Mesodermal cell (in vitro differentiated cells): ENCODE measurements around the gene NFATC2IP.
"Not testable (repeated sequence)": the region's sequence is repeated elsewhere in the genome, so short reads cannot be mapped to it uniquely, and the experiment has no call there.

Source experiments
- H3K27ac ChIP-seq: 2 replicates; pipeline ENCODE4 v1.7.0; 2013; ENCODE audit warnings: mild to moderate bottlenecking, low read depth, low read length, moderate library complexity; ENCODE audit not compliant: severe bottlenecking
- H3K36me3 ChIP-seq: 2 replicates; pipeline ENCODE4 v1.7.1; 2013; ENCODE audit warnings: mild to moderate bottlenecking, low read length, moderate library complexity; ENCODE audit not compliant: control insufficient read depth, insufficient read depth
- H3K4me1 ChIP-seq: one replicate; pipeline ENCODE4 v1.7.1; 2013; ENCODE audit warnings: mild to moderate bottlenecking, low read length; ENCODE audit not compliant: insufficient read depth, control insufficient read depth, poor library complexity, severe bottlenecking
- H3K4me3 ChIP-seq: 2 replicates; pipeline ENCODE4 v1.7.0; 2013; ENCODE audit warnings: low read length, control low read depth, mild to moderate bottlenecking; ENCODE audit not compliant: insufficient read depth, poor library complexity, severe bottlenecking; ENCODE audit errors: extremely low read depth
- H3K9me3 ChIP-seq: 2 replicates; pipeline ENCODE4 v1.7.1; 2013; ENCODE audit warnings: mild to moderate bottlenecking, low read length, moderate library complexity; ENCODE audit not compliant: control insufficient read depth
- WGBS, 2 experiments: methylation state at CpG; one replicate each; pipeline ENCODE4 v1.1.5; 2013; ENCODE audit warnings: missing lambda C conversion rate in 2 of 2; ENCODE audit not compliant: insufficient coverage in 2 of 2; 5-methylcytosine and 5-hydroxymethylcytosine counted together

The NFATC2IP gene

DNA sequence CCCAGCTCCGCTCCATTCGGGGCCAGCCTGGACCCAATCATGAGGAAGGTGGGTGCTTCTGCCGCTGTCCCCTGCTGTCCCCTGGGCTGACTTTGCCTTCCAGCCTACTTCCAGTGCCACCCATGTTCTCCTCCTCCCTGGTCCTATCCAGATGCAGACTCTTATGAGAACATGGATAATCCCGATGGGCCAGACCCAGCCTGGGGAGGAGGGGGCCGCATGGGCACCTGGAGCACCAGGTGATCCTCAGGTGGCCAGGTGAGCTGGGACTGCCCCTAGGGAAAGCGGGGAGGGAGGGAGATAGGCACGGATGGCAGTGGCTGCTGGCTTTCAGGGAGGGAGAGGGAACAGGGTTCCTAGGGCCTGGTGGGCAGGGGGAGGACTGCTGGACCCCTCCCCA lies 12.0 kb upstream of the NFATC2IP start:
- no peaks in the 10 kb centered on the region for H3K9me3 ChIP-seq
- H3K4me1 ChIP-seq: no peaks in the 10 kb centered on the region
- H3K36me3 ChIP-seq: no peaks in the 10 kb centered on the region
- WGBS, 2 experiments: 77 to 97% methylated on average over 3 to 7 of the region's 7 CpGs
- no peak overlapping the region for H3K4me3 ChIP-seq
- no peak overlapping the region for H3K27ac ChIP-seq

DNA sequence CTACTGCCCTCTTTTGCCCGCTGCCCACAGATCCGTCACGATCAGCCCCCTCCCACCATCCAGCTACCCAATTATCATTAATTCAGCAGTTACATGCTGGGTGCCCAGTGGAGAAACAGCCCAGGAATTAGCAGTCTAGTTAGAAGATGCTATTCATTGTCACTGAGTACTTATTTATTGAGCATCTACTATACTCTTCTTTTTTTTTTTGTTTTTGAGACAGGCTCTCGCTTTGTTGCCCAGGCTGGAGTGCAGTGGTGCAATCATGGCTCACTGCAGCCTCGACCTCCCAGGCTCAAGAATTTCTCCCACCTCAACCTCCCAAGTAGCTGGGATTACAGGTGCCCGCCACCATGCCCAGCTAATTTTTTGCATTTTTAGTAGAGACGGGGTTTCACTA lies 10.9 kb upstream of the NFATC2IP start:
- WGBS, 2 experiments: 86 to 91% methylated on average over 4 to 7 of the region's 7 CpGs
- H3K4me1 ChIP-seq, H3K27ac ChIP-seq, H3K36me3 ChIP-seq, H3K9me3 ChIP-seq, H3K4me3 ChIP-seq: not testable (repeated sequence)

DNA sequence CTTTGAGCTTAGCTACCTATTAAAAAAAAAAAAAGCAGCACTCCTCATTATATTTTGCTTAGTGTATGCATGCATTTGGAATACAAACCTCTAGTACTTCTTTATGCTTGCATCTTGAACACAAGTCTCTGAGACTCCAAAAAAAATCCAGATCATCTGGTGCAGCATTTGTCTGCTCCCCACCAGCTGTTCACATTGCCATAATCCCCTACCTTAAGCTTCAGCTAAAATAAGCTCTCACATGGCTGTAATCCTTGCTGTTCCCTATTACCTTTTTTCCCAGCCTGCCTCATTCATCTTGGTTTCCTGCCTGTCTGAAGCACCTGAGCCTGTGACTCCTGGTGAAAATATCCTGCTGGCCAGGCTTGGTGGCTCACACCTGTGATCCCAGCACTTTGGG lies 7.5 kb upstream of the NFATC2IP start:
- Histone ChIP-seq H3K4me1 (no peaks in the 10 kb centered on the region), H3K4me3 (no peak overlapping the region), H3K9me3 (no peaks in the 10 kb centered on the region), H3K36me3 (no peaks in the 10 kb centered on the region), H3K27ac (no peak overlapping the region)

DNA sequence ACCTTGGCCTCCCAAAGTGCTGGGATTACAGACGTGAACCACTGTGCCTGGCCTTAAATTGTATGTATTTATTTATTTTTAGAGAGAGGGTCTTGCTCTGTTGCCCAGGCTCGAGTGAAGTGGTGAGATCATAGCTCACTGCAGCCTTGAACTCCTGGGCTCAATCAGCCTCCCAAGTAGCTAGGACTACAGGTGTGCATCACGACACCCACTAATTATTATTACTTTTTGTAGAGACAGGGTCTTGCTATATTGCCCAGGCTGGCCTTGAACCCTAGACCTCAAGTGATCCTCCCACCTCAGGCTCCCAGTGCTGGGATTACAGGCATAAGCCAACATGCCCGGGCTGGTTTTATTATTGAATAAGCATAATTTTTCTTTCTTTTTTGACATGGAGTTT lies 4.1 kb upstream of the NFATC2IP start:
- H3K9me3 ChIP-seq: no peaks in the 10 kb centered on the region
- no peak overlapping the region for H3K27ac ChIP-seq
- 83 to 86% methylated on average over 2 of the region's 4 CpGs for WGBS, 2 experiments
- H3K4me3 ChIP-seq: no peak overlapping the region
- no peaks in the 10 kb centered on the region for H3K36me3 ChIP-seq
- no peaks in the 10 kb centered on the region for H3K4me1 ChIP-seq

DNA sequence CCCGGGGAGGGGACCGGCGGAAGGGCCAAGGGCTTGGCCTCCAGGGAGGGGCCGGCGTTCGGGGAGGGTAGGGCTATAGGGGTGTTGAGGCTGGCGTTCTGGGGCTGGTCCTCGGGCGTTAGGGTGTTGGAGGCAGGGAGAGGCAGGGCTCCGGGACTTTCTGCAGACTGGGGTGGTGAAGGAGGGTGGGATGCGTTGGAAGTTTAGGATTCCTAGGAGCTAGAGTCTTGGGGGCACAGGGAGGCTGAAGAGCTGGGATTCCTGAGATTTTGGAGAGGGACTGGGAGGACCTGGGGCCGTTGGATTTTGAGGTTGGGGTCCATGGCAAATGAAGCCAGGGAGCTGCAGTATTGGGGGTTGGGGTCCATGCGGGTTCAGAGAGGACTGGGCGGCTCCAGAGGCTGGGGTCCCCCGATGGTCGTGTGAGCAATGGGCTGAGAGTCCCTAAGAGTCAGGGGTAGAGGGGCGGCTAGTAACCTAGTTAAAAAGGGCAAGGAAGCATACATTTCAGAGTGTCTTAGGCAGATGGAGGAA lies 740 bp downstream of the NFATC2IP start:
- H3K4me1 ChIP-seq: no peaks in the 10 kb centered on the region
- peaks cover 45% of the 10 kb centered on the region for H3K36me3 ChIP-seq
- WGBS, 2 experiments: 3 to 7% methylated on average over 9 to 17 of the region's 17 CpGs
- H3K9me3 ChIP-seq: no peaks in the 10 kb centered on the region
- H3K4me3 ChIP-seq: peak overlapping the region; percentile 96
- no peak overlapping the region for H3K27ac ChIP-seq

DNA sequence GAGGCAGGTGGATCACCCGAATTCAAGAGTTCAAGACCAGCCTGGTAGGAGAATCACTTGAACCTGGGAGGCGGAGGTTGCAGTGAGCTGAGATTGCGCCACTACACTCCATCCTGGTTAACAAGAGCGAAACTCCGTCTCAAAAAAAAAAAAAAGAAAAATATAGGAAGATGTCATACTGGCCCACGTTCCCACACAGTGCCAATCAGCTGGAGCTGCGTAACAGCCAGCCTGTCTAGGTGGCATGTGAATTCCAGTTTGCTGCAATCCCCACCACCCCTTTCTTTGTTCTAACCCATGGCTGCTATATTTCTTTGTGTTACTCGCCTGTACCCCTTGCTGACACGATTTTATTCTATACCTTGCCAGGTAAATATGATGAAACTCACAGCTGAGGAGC lies 7.5 kb downstream of the NFATC2IP start:
- WGBS, 2 experiments: 95 to 98% methylated on average over 4 to 7 of the region's 9 CpGs
- Histone ChIP-seq H3K27ac (no peak overlapping the region), H3K4me1 (no peaks in the 10 kb centered on the region), H3K4me3 (no peak overlapping the region), H3K36me3 (peaks cover 92% of the 10 kb centered on the region), H3K9me3 (no peaks in the 10 kb centered on the region)

DNA sequence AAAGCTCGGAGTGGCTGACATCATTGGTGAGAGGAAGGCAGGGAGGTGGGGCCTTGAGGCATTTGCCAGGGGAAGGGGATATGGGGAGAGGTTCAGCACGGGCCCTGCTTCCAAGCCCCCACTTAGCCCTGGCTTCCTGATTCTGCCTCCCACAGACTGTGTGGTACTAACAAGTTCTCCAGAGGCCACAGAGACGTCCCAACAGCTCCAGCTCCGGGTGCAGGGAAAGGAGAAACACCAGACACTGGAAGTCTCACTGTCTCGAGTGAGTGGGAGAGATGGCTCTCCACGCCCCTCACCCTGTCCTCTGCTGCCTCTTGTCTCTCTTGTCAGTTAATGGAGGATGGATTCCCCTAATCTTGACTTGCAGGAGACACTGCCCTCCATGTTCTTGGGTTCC lies 8.1 kb downstream of the NFATC2IP start:
- H3K4me1 ChIP-seq: no peaks in the 10 kb centered on the region
- peaks cover 92% of the 10 kb centered on the region for H3K36me3 ChIP-seq
- H3K9me3 ChIP-seq: no peaks in the 10 kb centered on the region
- no peak overlapping the region for H3K27ac ChIP-seq
- WGBS, 2 experiments: 92 to 95% methylated on average over 4 to 5 of the region's 6 CpGs
- H3K4me3 ChIP-seq: no peak overlapping the region

DNA sequence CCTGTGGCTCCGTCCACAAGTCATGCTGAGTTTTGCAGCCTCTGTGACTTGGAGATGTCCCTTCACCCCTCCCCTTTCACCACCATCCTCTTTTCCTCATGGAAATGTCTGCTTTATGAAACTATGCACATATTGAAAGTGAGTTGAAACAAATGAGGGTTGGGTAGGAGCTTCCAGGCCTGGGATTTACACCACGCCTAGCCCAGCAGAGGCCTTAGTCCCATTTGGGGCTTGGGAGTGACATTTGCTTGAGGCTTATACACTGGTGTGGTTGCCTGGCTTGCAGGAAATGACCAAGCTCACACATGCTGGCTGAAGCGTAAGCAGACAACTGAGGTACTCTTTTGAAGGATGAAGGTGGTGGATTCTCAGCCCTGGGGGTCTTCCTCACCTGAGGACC lies 13.3 kb downstream of the NFATC2IP start:
- no peaks in the 10 kb centered on the region for H3K9me3 ChIP-seq
- H3K36me3 ChIP-seq: peaks cover 57% of the 10 kb centered on the region
- WGBS, 2 experiments: 100% methylated on average over 1 of the region's 3 CpGs

DNA sequence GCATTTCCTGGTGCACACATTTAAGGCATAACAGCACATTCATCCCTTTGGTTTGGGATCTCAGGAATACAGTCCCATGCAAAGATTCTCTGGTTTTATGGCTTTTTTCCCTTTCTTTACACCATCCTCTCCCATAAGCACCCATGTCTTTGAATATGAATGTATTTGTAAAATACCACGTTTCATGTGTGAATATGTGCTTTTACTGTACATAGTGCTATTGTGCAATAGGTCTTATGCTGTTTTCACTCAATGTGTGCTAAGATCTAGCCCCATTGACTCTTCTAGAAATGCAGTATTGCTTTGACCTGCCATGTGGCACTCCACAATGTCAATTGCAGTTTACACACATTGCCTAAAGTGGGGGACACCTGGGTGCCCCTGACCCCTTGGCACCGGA lies 13.8 kb downstream of the NFATC2IP start:
- H3K9me3 ChIP-seq: no peaks in the 10 kb centered on the region
- H3K27ac ChIP-seq: no peak overlapping the region
- H3K36me3 ChIP-seq: peaks cover 52% of the 10 kb centered on the region
- no peak overlapping the region for H3K4me3 ChIP-seq
- WGBS, 2 experiments: 100% methylated on average over 1 to 2 of the region's 2 CpGs
- no peaks in the 10 kb centered on the region for H3K4me1 ChIP-seq

More for the DNA sequence above, 13.3 kb downstream of the NFATC2IP start:
- Histone ChIP-seq H3K27ac (no peak overlapping the region), H3K4me3 (no peak overlapping the region), H3K4me1 (no peaks in the 10 kb centered on the region)

DNA sequence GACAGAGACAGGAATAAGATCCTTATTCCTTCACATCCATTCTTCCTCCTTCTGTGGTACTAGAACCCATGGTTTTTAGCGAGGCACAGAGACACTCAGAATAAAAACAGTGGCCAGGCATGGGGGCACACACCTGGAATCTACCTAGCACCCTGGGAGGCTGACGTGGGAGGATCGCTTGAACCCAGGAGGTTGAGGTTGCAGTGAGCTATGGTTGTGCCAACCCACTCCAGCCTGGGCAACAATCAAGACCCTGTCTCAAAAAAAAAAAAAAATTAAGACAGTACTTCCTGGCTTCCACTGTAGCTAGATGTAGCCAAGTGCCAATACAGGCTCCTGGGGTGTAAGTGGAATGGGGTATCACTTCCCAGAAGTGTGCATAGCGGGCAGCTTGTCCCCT lies 16.4 kb downstream of the NFATC2IP start:
- H3K4me3 ChIP-seq: no peak overlapping the region
- no peaks in the 10 kb centered on the region for H3K4me1 ChIP-seq
- WGBS, 2 experiments: 91 to 100% methylated on average over 1 to 4 of the region's 4 CpGs
- peaks cover 32% of the 10 kb centered on the region for H3K36me3 ChIP-seq
- H3K9me3 ChIP-seq: no peaks in the 10 kb centered on the region
- no peak overlapping the region for H3K27ac ChIP-seq

DNA sequence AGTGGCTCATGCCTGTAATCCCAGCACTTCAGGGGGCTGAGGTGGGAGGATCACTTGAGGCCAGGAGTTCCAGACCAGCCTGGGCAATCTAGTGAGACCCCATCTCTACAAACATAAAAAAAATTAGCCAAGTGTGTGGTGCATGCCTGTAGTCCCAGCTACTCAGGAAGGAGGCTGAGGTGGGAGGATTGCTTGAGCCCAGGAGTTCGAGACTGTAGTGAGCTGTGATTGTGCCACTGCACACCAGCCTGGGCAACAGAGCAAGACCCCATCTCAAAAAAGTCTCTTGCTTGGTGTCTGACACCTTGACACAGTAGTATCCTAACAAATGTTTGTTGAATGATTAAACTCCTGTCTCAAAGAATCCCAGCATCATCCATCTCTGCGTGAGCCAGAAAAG lies 19.0 kb downstream of the NFATC2IP start:
- not testable (repeated sequence) for H3K9me3 ChIP-seq, H3K36me3 ChIP-seq, H3K4me3 ChIP-seq, H3K4me1 ChIP-seq, H3K27ac ChIP-seq
- WGBS, 2 experiments: 95 to 100% methylated on average over 2 of the region's 2 CpGs
